GM21619 (cell line): ENCODE measurements around the gene MPPED1.
A peak's percentile ranks its signal among the peaks of the same experiment; 100 is the strongest.

ENCODE experiments used
- ATAC-seq: cut with Tn5 transposase; IDR thresholded peaks from one replicate; pipeline ENCODE4 v1.9.1; 2021; ENCODE audit not compliant: unreplicated experiment

MPPED1 gene

GRCh38 chr22:43411869-43412807 lies at the start of gene MPPED1:
TSS of gene MPPED1 (plus strand) at chr22:43412014. CDS start at chr22:43424986, 12,972 bp downstream.
- ATAC-seq = no peak

GRCh38 chr22:43363315-43364168 lies 48.3 kb upstream of the MPPED1 start:
- no peak for ATAC-seq

GRCh38 chr22:43364169-43364435 lies 47.7 kb upstream of the MPPED1 start:
- no peak for ATAC-seq

GRCh38 chr22:43365715-43366440 lies 45.9 kb upstream of the MPPED1 start:
- no peak for ATAC-seq

GRCh38 chr22:43370036-43370435 lies 41.8 kb upstream of the MPPED1 start:
- ATAC-seq = no peak

- ATAC-seq = no peak
These were observed 35.8 kb upstream of the MPPED1 start for GRCh38 chr22:43375951-43376455.

- no peak for ATAC-seq
These were observed 34.9 kb upstream of the MPPED1 start for GRCh38 chr22:43376765-43377547.

- ATAC-seq = no peak
These were observed 34.3 kb upstream of the MPPED1 start for GRCh38 chr22:43377548-43377895.

GRCh38 chr22:43377896-43378704 lies 33.7 kb upstream of the MPPED1 start:
- no peak for ATAC-seq

GRCh38 chr22:43381693-43382092 lies 30.1 kb upstream of the MPPED1 start:
- ATAC-seq = no peak

GRCh38 chr22:43384863-43385262 lies 27.0 kb upstream of the MPPED1 start:
- no peak for ATAC-seq

- ATAC-seq = peak; percentile 48
These were observed 25.8 kb upstream of the MPPED1 start for GRCh38 chr22:43385770-43386641.

- no peak for ATAC-seq
These were observed 24.0 kb upstream of the MPPED1 start for GRCh38 chr22:43387815-43388214.

GRCh38 chr22:43388420-43388851 lies 23.4 kb upstream of the MPPED1 start:
- no peak for ATAC-seq

GRCh38 chr22:43389227-43389836 lies 22.5 kb upstream of the MPPED1 start:
- ATAC-seq = no peak

GRCh38 chr22:43390166-43390565 lies 21.6 kb upstream of the MPPED1 start:
- no peak for ATAC-seq

GRCh38 chr22:43390872-43391271 lies 20.9 kb upstream of the MPPED1 start:
- ATAC-seq = no peak

GRCh38 chr22:43391306-43391705 lies 20.5 kb upstream of the MPPED1 start:
- no peak for ATAC-seq
